B cell (primary cell): ENCODE measurements around the gene ENO2. TPM values are rescaled to one million over a fixed set of nuclear protein-coding genes. Genes with fewer than 3 reads are reported as not detected.

Experiments
- ATAC-seq: fragments of 200-7000 bp; cut with Tn5 transposase; one replicate; pipeline ENCODE4 v1.10.0; 2021; ENCODE audit warnings: low read depth, mild to moderate bottlenecking, moderate number of reproducible peaks, moderate library complexity
- CTCF ChIA-PET: fragments of 350-600 bp; sonication (Branson Sonifier 250); formaldehyde crosslinking; loops from one replicate; lab custom pipeline; 2021; ENCODE audit warnings: antibody characterized with exemption, inconsistent platforms; lab: Charles Lee
- POLR2A ChIA-PET: fragments of 350-600 bp; sonication (Branson Sonifier 250); formaldehyde crosslinking; loops from one replicate; lab custom pipeline; 2021; ENCODE audit warnings: antibody characterized with exemption; lab: Charles Lee
- DNase-seq: peaks from one replicate; pipeline ENCODE4 v3.0.0; 2013
- H2AFZ ChIP-seq: 2 replicates; pipeline ENCODE4 v1.6.1; 2012; ENCODE audit warnings: mild to moderate bottlenecking, low read depth, low read length; ENCODE audit not compliant: insufficient read depth, poor library complexity, severe bottlenecking
- H3K27ac ChIP-seq, 2 donors: 1 replicate in 1 of 2; 2 replicates in 1 of 2; pipeline ENCODE4 v1.5.1; 2012 to 2013; ENCODE audit warnings: low read length in 2 of 2, mild to moderate bottlenecking in 2 of 2, moderate library complexity in 1 of 2
- H3K27me3 ChIP-seq, 4 experiments: fragments of 200-600 bp in 1 of 4; sonication (generic) in 1 of 4; replicated peaks in 1 of 4; 1 replicate in 2 of 4; 2 replicates in 2 of 4; pipeline versions ENCODE4 v1.6.1 to v1.7.0; 2013 to 2016; ENCODE audit warnings: low read length in 3 of 4, mild to moderate bottlenecking in 2 of 4, mixed read lengths in 1 of 4, moderate library complexity in 1 of 4; ENCODE audit not compliant: insufficient read depth in 4 of 4, control insufficient read depth in 3 of 4; ENCODE audit errors: control extremely low read depth in 1 of 4
- H3K36me3 ChIP-seq, 2 experiments: replicated peaks in 1 of 2; 1 replicate in 1 of 2; 2 replicates in 1 of 2; pipeline versions ENCODE4 v1.6.1 to v1.7.1; 2013; ENCODE audit warnings: low read length in 1 of 2; ENCODE audit not compliant: insufficient read depth in 2 of 2, control insufficient read depth in 1 of 2; ENCODE audit errors: control extremely low read depth in 1 of 2, extremely low read depth in 1 of 2
- H3K4me1 ChIP-seq, 2 donors: fragments of 200-600 bp in 1 of 2; sonication (generic) in 1 of 2; 1 replicate in 1 of 2; 2 replicates in 1 of 2; pipeline versions ENCODE4 v1.5.1 to v1.6.1; 2013 to 2017; ENCODE audit warnings: low read length in 2 of 2; ENCODE audit not compliant: control insufficient read depth in 2 of 2, insufficient read depth in 2 of 2
- H3K4me2 ChIP-seq: replicated peaks from 2 replicates; pipeline ENCODE3; 2012; ENCODE audit warnings: mild to moderate bottlenecking, low read depth, low read length; ENCODE audit not compliant: poor library complexity, severe bottlenecking
- H3K4me3 ChIP-seq, 5 experiments: fragments of 200-600 bp in 1 of 5; sonication (generic) in 1 of 5; 1 replicate in 3 of 5; 2 replicates in 2 of 5; pipeline versions ENCODE4 v1.5.1 to v1.7.0; 2011 to 2016; ENCODE audit warnings: low read length in 4 of 5, mild to moderate bottlenecking in 4 of 5, low read depth in 2 of 5, control low read depth in 1 of 5, moderate library complexity in 1 of 5; ENCODE audit not compliant: insufficient read depth in 1 of 5; ENCODE audit errors: control extremely low read depth in 1 of 5, extremely low read depth in 1 of 5
- H3K79me2 ChIP-seq: fragments of 200-600 bp; sonication (generic); one replicate; pipeline ENCODE4 v1.6.0; 2016; ENCODE audit warnings: low read length; ENCODE audit not compliant: control insufficient read depth, insufficient read depth
- H3K9ac ChIP-seq: fragments of 200-600 bp; sonication (generic); 2 replicates; pipeline ENCODE4 v1.6.1; 2017; ENCODE audit warnings: mild to moderate bottlenecking, low read length, moderate library complexity
- H3K9me3 ChIP-seq, 3 donors: one replicate each; pipeline versions ENCODE4 v1.6.1 to v1.7.1; 2013; ENCODE audit warnings: low read length in 2 of 3; ENCODE audit not compliant: control insufficient read depth in 2 of 3, insufficient read depth in 1 of 3; ENCODE audit errors: control extremely low read depth in 1 of 3
- H4K20me1 ChIP-seq: 2 replicates; pipeline ENCODE4 v1.6.0; 2012; ENCODE audit warnings: mild to moderate bottlenecking, low read length; ENCODE audit not compliant: insufficient read depth, control insufficient read depth, poor library complexity, severe bottlenecking
- H3K27ac Mint-ChIP-seq: one replicate; pipeline ENCODE4 v1.8.0; 2021; ENCODE audit warnings: mixed read lengths
- H3K27me3 Mint-ChIP-seq: one replicate; pipeline ENCODE4 v1.8.0; 2021; ENCODE audit warnings: mixed read lengths
- H3K4me1 Mint-ChIP-seq: one replicate; pipeline ENCODE4 v1.8.0; 2021; ENCODE audit warnings: mixed read lengths
- H3K4me3 Mint-ChIP-seq: one replicate; pipeline ENCODE4 v1.8.0; 2021; ENCODE audit warnings: mixed read lengths
- H3K9me3 Mint-ChIP-seq: one replicate; pipeline ENCODE4 v1.8.0; 2022; ENCODE audit warnings: mixed read lengths; ENCODE audit not compliant: insufficient read depth
- CTCF ChIP-seq: fragments of 200-600 bp; IDR thresholded peaks from one replicate; pipeline ENCODE4 v1.8.0; 2022; ENCODE audit warnings: antibody characterized with exemption, mild to moderate bottlenecking
- EZH2 ChIP-seq: IDR thresholded peaks from 2 replicates; pipeline ENCODE4 v1.6.1; 2012; ENCODE audit warnings: borderline replicate concordance, low read depth, mild to moderate bottlenecking, moderate library complexity, low read length; ENCODE audit not compliant: insufficient read depth, poor library complexity, severe bottlenecking
- WGBS: methylation state at CpG from one replicate; pipeline ENCODE4 v1.1.5; 2013; ENCODE audit warnings: missing lambda C conversion rate; ENCODE audit not compliant: insufficient coverage; 5-methylcytosine and 5-hydroxymethylcytosine counted together
- intact Hi-C: fragments of 100-400 bp; cut with micrococcal nuclease; formaldehyde crosslinking; loops from one replicate; pipeline ENCODE4 v1.10.0; 2022
- polyA plus RNA-seq: library from polyadenylated mRNA; depleted of rRNA; stranded (reverse); fragments of >200 nt; gene quantifications from 2 replicates; pipeline ENCODE4 v1.2.3, GENCODE V29; 2012
- total RNA-seq, 2 donors: library from RNA; stranded (reverse); fragments of 120-200 nt in 1 of 2; gene quantifications; 1 replicate in 1 of 2; 2 replicates in 1 of 2; pipeline versions ENCODE4 v1.2.3 to v1.2.4, GENCODE V29; 2013 to 2022

Gene ENO2
- total and polyA plus RNA-seq, 2 donors (not counting 1 experiment from before 2014, with no cell fraction given) = 42.5 to 55.3 TPM

GRCh38 chr12:6902448-6902847, 11.9 kb upstream of the ENO2 start:
- 100% methylated on average over 1 of the region's 4 CpGs for WGBS
- H3K4me1 ChIP-seq = peaks cover 14 to 24% of the 10 kb centered on the region in 2 donors
- H3K36me3 ChIP-seq = peaks cover 0 to 6% of the 10 kb centered on the region in 2 experiments
- no peak for TF ChIP-seq CTCF
- no peak for TF ChIP-seq EZH2
- H3K79me2 ChIP-seq = no peaks in the 10 kb centered on the region
- H2AFZ ChIP-seq = no peak overlapping the region
- no peak overlapping the region for H3K9ac ChIP-seq
- intact Hi-C loops = no loop called here
- H3K4me2 ChIP-seq = no peak overlapping the region
- Mint-ChIP-seq H3K9me3 (no peaks in the 10 kb centered on the region), H3K4me1 (peaks cover 8% of the 10 kb centered on the region), H3K27ac (no peak overlapping the region), H3K27me3 (no peaks in the 10 kb centered on the region), H3K4me3 (no peak overlapping the region)
- no peaks in the 10 kb centered on the region for H3K9me3 ChIP-seq
- no peaks in the 10 kb centered on the region for H3K27me3 ChIP-seq
- POLR2A ChIA-PET = interaction anchor here (0.6 to 1.3 kb wide), 3 partner anchors 11 to 260 kb away, joined by 3 to 5 read pairs (median 4); no protein-coding TSS in a partner anchor
- no peak overlapping the region for H3K27ac ChIP-seq
- DNase-seq (no peak), ATAC-seq (no peak)
- H4K20me1 ChIP-seq = no peaks in the 10 kb centered on the region
- no peak overlapping the region for H3K4me3 ChIP-seq
- CTCF ChIA-PET = interaction anchor here (0.6 to 2.6 kb wide), 5 partner anchors 11 to 204 kb away, joined by 3 to 14 read pairs (median 3); partner anchors contain the start of gene SPSB2

- Histone ChIP-seq H3K4me2 (peak overlapping the region; percentile 92), H3K27me3 (no peaks in the 10 kb centered on the region), H3K79me2 (no peaks in the 10 kb centered on the region), H3K36me3 (peaks cover 0 to 6% of the 10 kb centered on the region in 2 experiments), H4K20me1 (no peaks in the 10 kb centered on the region), H3K4me1 (peaks cover 14 to 24% of the 10 kb centered on the region in 2 donors), H3K27ac (peak overlapping the region in 1 of 2 donors; percentile 94), H2AFZ (peak overlapping the region; percentile 89), H3K4me3 (no peak overlapping the region), H3K9ac (no peak overlapping the region), H3K9me3 (no peaks in the 10 kb centered on the region)
- no peak for ATAC-seq
- no peak overlapping the region for H3K4me3 Mint-ChIP-seq
- WGBS = 50% methylated on average over 1 of the region's 1 CpG
- POLR2A ChIA-PET = interaction anchor here (0.6 to 1.8 kb wide), 2 partner anchors 34 to 68 kb away, joined by 5 to 9 read pairs; no protein-coding TSS in a partner anchor
- peaks cover 8% of the 10 kb centered on the region for H3K4me1 Mint-ChIP-seq
- no peak overlapping the region for H3K27ac Mint-ChIP-seq
- peak; percentile 16 for DNase-seq
- H3K27me3 Mint-ChIP-seq = no peaks in the 10 kb centered on the region
- CTCF ChIA-PET = interaction anchor here (2.6 to 6.9 kb wide), 2 partner anchors 12 to 30 kb away, joined by 14 to 33 read pairs; partner anchors contain the start of gene SPSB2
- no peak for TF ChIP-seq EZH2
- no peak for TF ChIP-seq CTCF
- intact Hi-C loops = loop anchor here (1.0 kb wide), 5 partner anchors 11 to 67 kb away; partner anchors contain the start of genes EMG1, ENO2, PHB2 and SPSB2
- no peaks in the 10 kb centered on the region for H3K9me3 Mint-ChIP-seq
These were observed 10.7 kb upstream of the ENO2 start for GRCh38 chr12:6903722-6904121.
